ENCODE measurements around the gene HSF2BP.
"Not testable (repeated sequence)": the region's sequence is repeated elsewhere in the genome, so short reads cannot be mapped to it uniquely, and the experiment has no call there.

- TF ChIP-seq CTCF (IDR thresholded peaks at IDR 0.05; ENCODE audit: insufficient read depth, low read length); POLR2AphosphoS5 (IDR thresholded peaks at IDR 0.05; ENCODE audit: low read depth); GABPA (IDR thresholded peaks at IDR 0.05; ENCODE audit: low read depth); SPI1 (IDR thresholded peaks at IDR 0.05; ENCODE audit: borderline replicate concordance, low read depth): not testable (repeated sequence)
Observed at GRCh38 chr21:43493471-43493870, 165.8 kb downstream of the HSF2BP start.

Measured in HL-60 (cell line).